ENCODE results near the gene SNX30. TPM values are rescaled to one million over a fixed set of nuclear protein-coding genes. Genes with fewer than 3 reads are reported as not detected.

Gene SNX30, protein sequence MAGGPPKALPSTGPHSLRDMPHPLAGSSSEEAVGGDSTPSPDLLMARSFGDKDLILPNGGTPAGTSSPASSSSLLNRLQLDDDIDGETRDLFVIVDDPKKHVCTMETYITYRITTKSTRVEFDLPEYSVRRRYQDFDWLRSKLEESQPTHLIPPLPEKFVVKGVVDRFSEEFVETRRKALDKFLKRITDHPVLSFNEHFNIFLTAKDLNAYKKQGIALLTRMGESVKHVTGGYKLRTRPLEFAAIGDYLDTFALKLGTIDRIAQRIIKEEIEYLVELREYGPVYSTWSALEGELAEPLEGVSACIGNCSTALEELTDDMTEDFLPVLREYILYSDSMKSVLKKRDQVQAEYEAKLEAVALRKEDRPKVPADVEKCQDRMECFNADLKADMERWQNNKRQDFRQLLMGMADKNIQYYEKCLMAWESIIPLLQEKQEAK
- 5.0 and 7.5 TPM in 2 replicates for polyA plus RNA-seq

DNA sequence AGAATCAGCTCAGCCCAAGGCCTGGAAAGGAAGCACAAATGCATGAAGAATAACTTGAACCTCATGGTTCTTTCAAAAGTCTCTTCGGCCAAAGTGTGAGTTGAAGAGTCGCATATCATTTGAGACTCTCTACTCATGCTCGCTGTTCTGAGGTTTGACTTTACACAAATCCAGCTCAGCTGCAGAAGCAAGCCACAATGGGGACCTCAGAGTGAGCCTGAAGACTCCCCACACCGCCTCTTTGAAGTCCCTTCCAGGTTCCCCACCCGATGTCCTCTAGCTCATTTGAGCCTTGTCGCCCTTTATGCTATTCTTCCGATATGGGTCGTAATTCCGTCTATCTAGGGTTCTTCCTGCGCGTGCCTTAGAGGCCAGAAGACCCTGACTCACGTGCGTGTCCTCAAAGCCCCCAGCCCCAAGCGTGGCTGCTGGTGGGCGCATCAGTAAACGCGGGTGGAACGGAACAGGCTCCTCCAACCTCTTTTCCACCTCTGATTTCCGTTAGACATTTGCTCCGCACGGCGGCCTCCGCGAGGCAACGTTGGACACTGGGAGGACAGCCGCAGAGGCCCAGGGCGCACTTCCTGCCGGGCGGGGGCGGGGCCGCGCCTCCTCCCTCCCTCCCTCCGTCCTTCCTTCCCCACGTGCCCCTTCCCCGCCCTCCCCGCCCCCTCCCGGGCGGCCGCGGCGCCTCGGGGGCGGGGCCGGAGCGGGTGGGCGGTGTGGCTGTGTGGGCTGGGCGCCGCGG lies at the start of gene SNX30:
Gene SNX30 (plus strand): TSS at position 745 of the 748 bp plus-strand sequence. CDS start 242 bp downstream, outside the sequence.

DNA sequence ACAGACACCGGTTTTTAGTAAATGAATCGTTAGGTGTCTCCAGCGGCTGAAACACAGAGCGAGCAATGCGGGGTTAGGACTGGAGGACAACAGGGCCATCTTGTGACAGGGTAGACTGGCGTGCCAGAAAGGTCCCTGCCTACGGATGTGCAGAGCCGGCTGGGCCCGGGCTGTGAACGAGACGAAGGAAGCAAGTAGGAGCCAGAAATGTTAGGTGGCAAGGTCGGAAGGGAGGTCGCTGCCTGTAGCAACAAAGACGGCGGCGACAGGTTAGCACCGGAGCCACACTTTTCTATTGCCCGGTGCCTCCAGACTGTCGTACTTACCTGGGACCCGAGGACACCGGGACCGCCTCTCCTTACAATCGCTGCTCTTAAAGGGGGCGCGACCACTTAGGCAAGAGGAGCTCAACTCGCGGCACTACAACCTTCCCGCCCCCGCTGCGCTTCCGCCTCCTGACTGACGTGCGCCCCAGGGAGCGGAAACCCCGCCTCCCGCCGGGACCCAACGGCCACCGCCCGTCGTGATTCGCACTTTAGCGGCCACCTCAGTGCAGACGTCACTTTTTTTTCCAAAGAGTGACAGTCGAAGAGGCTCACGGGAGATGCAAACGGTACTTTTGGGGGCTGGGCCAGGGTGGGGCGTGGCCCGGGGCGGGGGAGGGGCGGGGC lies 32.8 kb upstream of the SNX30 start, which contains the start of gene INIP:
Gene INIP (minus strand): TSS at position 457 of the 671 bp plus-strand sequence. CDS start 1,632 bp downstream, outside the sequence.

DNA sequence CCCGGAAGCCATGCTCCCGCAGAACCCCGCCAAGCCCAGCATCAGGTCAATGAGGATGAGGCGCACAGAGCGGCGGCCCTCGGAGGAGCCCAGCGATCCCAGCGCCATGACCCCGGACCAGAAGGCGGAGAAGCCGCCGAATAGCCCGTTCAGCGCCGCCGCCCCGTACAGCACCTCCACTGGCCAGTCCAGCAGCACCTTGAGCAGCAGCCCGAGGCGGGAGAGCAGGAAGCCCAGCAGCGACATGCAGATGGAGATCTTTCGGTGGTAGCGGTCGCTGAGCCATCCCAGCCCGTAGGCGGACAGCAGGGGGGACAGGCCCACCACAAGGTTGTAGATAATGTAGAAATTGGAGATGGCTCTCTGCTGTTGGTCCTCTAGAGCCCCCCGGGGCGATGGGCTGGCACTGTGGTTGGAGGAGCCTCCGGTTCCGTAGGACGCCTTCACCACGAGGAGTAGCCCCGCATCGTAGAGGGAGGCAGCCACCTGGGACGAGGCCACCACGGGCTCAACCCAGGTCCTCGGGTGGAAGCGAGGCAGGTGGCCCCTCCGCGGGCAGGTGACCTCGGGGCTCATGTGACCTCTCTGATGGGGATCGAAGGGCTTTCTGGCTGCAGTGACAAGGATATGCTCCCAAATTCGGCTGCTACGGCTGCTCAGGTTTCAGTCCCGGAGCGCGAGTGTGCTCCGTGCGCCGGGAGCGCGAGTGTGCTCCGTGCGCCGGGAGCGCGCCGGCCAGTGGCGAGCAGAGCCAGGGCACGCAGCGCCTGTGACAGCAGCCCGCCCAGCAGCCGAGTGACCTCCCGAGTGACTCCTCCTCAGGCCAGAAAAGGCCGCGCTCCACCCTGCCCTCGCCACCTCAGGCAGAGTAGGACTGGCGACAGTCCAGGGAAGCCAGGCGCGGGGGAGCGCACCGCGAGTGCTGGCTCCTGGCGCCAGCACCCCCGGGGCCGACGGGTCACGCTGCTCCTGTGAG lies 139.8 kb downstream of the SNX30 start, which contains the start of gene SLC46A2:
Gene SLC46A2 (minus strand): TSS at position 771 of the 976 bp plus-strand sequence. CDS start 195 bp downstream, at position 576.

Other genes with a start within 250 kb of the SNX30 start
- gene INIP, start 32.6 kb upstream of the SNX30 start, polyA plus RNA-seq = 30.7 and 40.7 TPM in 2 replicates
- gene SLC46A2, start 140.1 kb downstream of the SNX30 start, polyA plus RNA-seq = 0.35 TPM in 1 of 2 replicates, not detected in the other